ENCODE measurements around the gene ASMTL.
"Not testable (repeated sequence)": the region's sequence is repeated elsewhere in the genome, so short reads cannot be mapped to it uniquely, and the experiment has no call there.

The ASMTL gene

GRCh38 chrX:1480082-1480785 lies 27.5 kb upstream of the ASMTL start:
- Histone ChIP-seq H3K9me3 (ENCODE audit: control insufficient read depth, low read length) (peaks cover 9% of the 10 kb centered on the region), H3K36me3 (ENCODE audit: control insufficient read depth, insufficient read depth, low read length, severe bottlenecking) (no peaks in the 10 kb centered on the region), H3K27me3 (replicated peaks; ENCODE audit: control insufficient read depth, insufficient read depth, low read length) (peaks cover 13% of the 10 kb centered on the region), H3K9ac (ENCODE audit: low read length) (no peak overlapping the region), H3K4me3 (ENCODE audit: low read length) (no peak overlapping the region), H3K4me1 (ENCODE audit: control insufficient read depth, insufficient read depth, low read length) (peaks cover 7% of the 10 kb centered on the region)
- DNase-seq (ENCODE audit: low read depth) = no peak

- no peak for DNase-seq (ENCODE audit: low read depth)
- no peak overlapping the region for H3K4me3 ChIP-seq (ENCODE audit: low read length)
- peaks cover 4% of the 10 kb centered on the region for H3K27me3 ChIP-seq (replicated peaks; ENCODE audit: control insufficient read depth, insufficient read depth, low read length)
- H3K9me3 ChIP-seq (ENCODE audit: control insufficient read depth, low read length) = peaks cover 9% of the 10 kb centered on the region
- peaks cover 7% of the 10 kb centered on the region for H3K4me1 ChIP-seq (ENCODE audit: control insufficient read depth, insufficient read depth, low read length)
- H3K9ac ChIP-seq (ENCODE audit: low read length) = no peak overlapping the region
- H3K36me3 ChIP-seq (ENCODE audit: control insufficient read depth, insufficient read depth, low read length, severe bottlenecking) = no peaks in the 10 kb centered on the region
Measured at GRCh38 chrX:1477801-1478458, 25.2 kb upstream of the ASMTL start.

- peaks cover 5% of the 10 kb centered on the region for H3K4me1 ChIP-seq (ENCODE audit: control insufficient read depth, insufficient read depth, low read length)
Measured at GRCh38 chrX:1477229-1477628, 24.5 kb upstream of the ASMTL start.

GRCh38 chrX:1476682-1477081 lies 24.0 kb upstream of the ASMTL start:
- Histone ChIP-seq H3K4me1 (ENCODE audit: control insufficient read depth, insufficient read depth, low read length) (no peaks in the 10 kb centered on the region), H3K27me3 (replicated peaks; ENCODE audit: control insufficient read depth, insufficient read depth, low read length) (peaks cover 7% of the 10 kb centered on the region), H3K9ac (ENCODE audit: low read length) (no peak overlapping the region), H3K9me3 (ENCODE audit: control insufficient read depth, low read length) (peaks cover 9% of the 10 kb centered on the region), H3K36me3 (ENCODE audit: control insufficient read depth, insufficient read depth, low read length, severe bottlenecking) (no peaks in the 10 kb centered on the region), H3K4me3 (ENCODE audit: low read length) (no peak overlapping the region)
- no peak for DNase-seq (ENCODE audit: low read depth)

More at GRCh38 chrX:1477229-1477628, 24.5 kb upstream of the ASMTL start:
- peaks cover 9% of the 10 kb centered on the region for H3K9me3 ChIP-seq (ENCODE audit: control insufficient read depth, low read length)
- DNase-seq (ENCODE audit: low read depth) = no peak
- peaks cover 4% of the 10 kb centered on the region for H3K27me3 ChIP-seq (replicated peaks; ENCODE audit: control insufficient read depth, insufficient read depth, low read length)
- no peak overlapping the region for H3K9ac ChIP-seq (ENCODE audit: low read length)
- H3K4me3 ChIP-seq (ENCODE audit: low read length) = no peak overlapping the region
- H3K36me3 ChIP-seq (ENCODE audit: control insufficient read depth, insufficient read depth, low read length, severe bottlenecking) = no peaks in the 10 kb centered on the region

- Histone ChIP-seq H3K27me3 (replicated peaks; ENCODE audit: control insufficient read depth, insufficient read depth, low read length) (peaks cover 9% of the 10 kb centered on the region), H3K9ac (ENCODE audit: low read length) (no peak overlapping the region), H3K4me3 (ENCODE audit: low read length) (no peak overlapping the region), H3K4me1 (ENCODE audit: control insufficient read depth, insufficient read depth, low read length) (no peaks in the 10 kb centered on the region), H3K36me3 (ENCODE audit: control insufficient read depth, insufficient read depth, low read length, severe bottlenecking) (no peaks in the 10 kb centered on the region), H3K9me3 (ENCODE audit: control insufficient read depth, low read length) (peaks cover 9% of the 10 kb centered on the region)
- no peak for DNase-seq (ENCODE audit: low read depth)
Measured at GRCh38 chrX:1475881-1476280, 23.2 kb upstream of the ASMTL start.

- DNase-seq (ENCODE audit: low read depth) = no peak
- Histone ChIP-seq H3K9me3 (ENCODE audit: control insufficient read depth, low read length) (peaks cover 9% of the 10 kb centered on the region), H3K4me1 (ENCODE audit: control insufficient read depth, insufficient read depth, low read length) (no peaks in the 10 kb centered on the region), H3K9ac (ENCODE audit: low read length) (no peak overlapping the region), H3K4me3 (ENCODE audit: low read length) (no peak overlapping the region), H3K36me3 (ENCODE audit: control insufficient read depth, insufficient read depth, low read length, severe bottlenecking) (no peaks in the 10 kb centered on the region), H3K27me3 (replicated peaks; ENCODE audit: control insufficient read depth, insufficient read depth, low read length) (peaks cover 10% of the 10 kb centered on the region)
Measured at GRCh38 chrX:1475481-1475880, 22.8 kb upstream of the ASMTL start.

GRCh38 chrX:1474593-1474992 lies 21.9 kb upstream of the ASMTL start:
- not testable (repeated sequence) for H3K4me1 ChIP-seq (ENCODE audit: control insufficient read depth, insufficient read depth, low read length); H3K36me3 ChIP-seq (ENCODE audit: control insufficient read depth, insufficient read depth, low read length, severe bottlenecking); H3K4me3 ChIP-seq (ENCODE audit: low read length); H3K9ac ChIP-seq (ENCODE audit: low read length); DNase-seq (ENCODE audit: low read depth); H3K9me3 ChIP-seq (ENCODE audit: control insufficient read depth, low read length)
- peaks cover 11% of the 10 kb centered on the region for H3K27me3 ChIP-seq (replicated peaks; ENCODE audit: control insufficient read depth, insufficient read depth, low read length)

- DNase-seq (ENCODE audit: low read depth) = no peak
- H3K9ac ChIP-seq (ENCODE audit: low read length) = no peak overlapping the region
- H3K4me1 ChIP-seq (ENCODE audit: control insufficient read depth, insufficient read depth, low read length) = no peaks in the 10 kb centered on the region
- H3K4me3 ChIP-seq (ENCODE audit: low read length) = no peak overlapping the region
- H3K27me3 ChIP-seq (replicated peaks; ENCODE audit: control insufficient read depth, insufficient read depth, low read length) = peaks cover 17% of the 10 kb centered on the region
- no peaks in the 10 kb centered on the region for H3K9me3 ChIP-seq (ENCODE audit: control insufficient read depth, low read length)
- H3K36me3 ChIP-seq (ENCODE audit: control insufficient read depth, insufficient read depth, low read length, severe bottlenecking) = no peaks in the 10 kb centered on the region
Measured at GRCh38 chrX:1472975-1473374, 20.3 kb upstream of the ASMTL start.

- H3K4me3 ChIP-seq (ENCODE audit: low read length) = no peak overlapping the region
- H3K4me1 ChIP-seq (ENCODE audit: control insufficient read depth, insufficient read depth, low read length) = no peaks in the 10 kb centered on the region
- no peak overlapping the region for H3K9ac ChIP-seq (ENCODE audit: low read length)
- H3K27me3 ChIP-seq (replicated peaks; ENCODE audit: control insufficient read depth, insufficient read depth, low read length) = peaks cover 46% of the 10 kb centered on the region
- peak; percentile 90 for DNase-seq (ENCODE audit: low read depth)
- H3K9me3 ChIP-seq (ENCODE audit: control insufficient read depth, low read length) = no peaks in the 10 kb centered on the region
- no peaks in the 10 kb centered on the region for H3K36me3 ChIP-seq (ENCODE audit: control insufficient read depth, insufficient read depth, low read length, severe bottlenecking)
Measured at GRCh38 chrX:1468250-1468772, 15.6 kb upstream of the ASMTL start.

GRCh38 chrX:1466971-1467561 lies 14.4 kb upstream of the ASMTL start:
- Histone ChIP-seq H3K4me1 (ENCODE audit: control insufficient read depth, insufficient read depth, low read length) (no peaks in the 10 kb centered on the region), H3K9me3 (ENCODE audit: control insufficient read depth, low read length) (no peaks in the 10 kb centered on the region), H3K27me3 (replicated peaks; ENCODE audit: control insufficient read depth, insufficient read depth, low read length) (peaks cover 46% of the 10 kb centered on the region), H3K36me3 (ENCODE audit: control insufficient read depth, insufficient read depth, low read length, severe bottlenecking) (no peaks in the 10 kb centered on the region), H3K4me3 (ENCODE audit: low read length) (no peak overlapping the region), H3K9ac (ENCODE audit: low read length) (no peak overlapping the region)
- DNase-seq (ENCODE audit: low read depth) = no peak

- Histone ChIP-seq H3K4me1 (ENCODE audit: control insufficient read depth, insufficient read depth, low read length) (no peaks in the 10 kb centered on the region), H3K36me3 (ENCODE audit: control insufficient read depth, insufficient read depth, low read length, severe bottlenecking) (no peaks in the 10 kb centered on the region), H3K9ac (ENCODE audit: low read length) (no peak overlapping the region), H3K9me3 (ENCODE audit: control insufficient read depth, low read length) (no peaks in the 10 kb centered on the region), H3K27me3 (replicated peaks; ENCODE audit: control insufficient read depth, insufficient read depth, low read length) (peaks cover 41% of the 10 kb centered on the region), H3K4me3 (ENCODE audit: low read length) (no peak overlapping the region)
- no peak for DNase-seq (ENCODE audit: low read depth)
Measured at GRCh38 chrX:1466232-1466661, 13.5 kb upstream of the ASMTL start.
